Astrocyte (in vitro differentiated cells and primary cell): ENCODE data around the gene FHIT. TPM values are rescaled to one million over a fixed set of nuclear protein-coding genes. Genes with fewer than 3 reads are reported as not detected.
A peak's percentile ranks its signal among the peaks of the same experiment; 100 is the strongest.

Experiments used
- DNase-seq: peaks from one replicate; pipeline ENCODE4 v3.0.0-alpha.2; 2010; ENCODE audit warnings: low read depth
- FAIRE-seq: peaks from 2 replicates; lab custom pipeline; 2011; peaks lifted over from hg19 to GRCh38; lab: Jason Lieb, UNC
- H2AFZ ChIP-seq: 2 replicates; pipeline ENCODE4 v1.6.0; 2012; ENCODE audit warnings: low read depth, low read length, inconsistent platforms
- H3K27ac ChIP-seq: 2 replicates; pipeline ENCODE4 v1.5.1; 2011; ENCODE audit warnings: low read depth, low read length, inconsistent platforms
- H3K27me3 ChIP-seq: 2 replicates; pipeline ENCODE4 v1.6.0; 2011; ENCODE audit warnings: low read length, inconsistent platforms; ENCODE audit not compliant: insufficient read depth
- H3K36me3 ChIP-seq: 2 replicates; pipeline ENCODE4 v1.5.1; 2011; ENCODE audit warnings: low read length, inconsistent platforms; ENCODE audit not compliant: insufficient read depth
- H3K4me1 ChIP-seq: 2 replicates; pipeline ENCODE4 v1.5.1; 2011; ENCODE audit warnings: low read length, inconsistent platforms; ENCODE audit not compliant: insufficient read depth
- H3K4me2 ChIP-seq: 2 replicates; pipeline ENCODE4 v1.6.0; 2012; ENCODE audit warnings: low read length, inconsistent platforms
- H3K4me3 ChIP-seq: 2 replicates; pipeline ENCODE4 v1.5.1; 2011; ENCODE audit warnings: low read depth, mild to moderate bottlenecking, low read length, inconsistent platforms; ENCODE audit not compliant: insufficient read depth
- H3K79me2 ChIP-seq: 2 replicates; pipeline ENCODE4 v1.6.0; 2012; ENCODE audit warnings: mild to moderate bottlenecking, low read length, inconsistent platforms; ENCODE audit not compliant: insufficient read depth
- H3K9ac ChIP-seq: 2 replicates; pipeline ENCODE4 v1.6.0; 2012; ENCODE audit warnings: mild to moderate bottlenecking, low read length, inconsistent platforms
- H3K9me3 ChIP-seq: 2 replicates; pipeline ENCODE4 v1.5.1; 2012; ENCODE audit warnings: low read depth, mild to moderate bottlenecking, low read length, inconsistent platforms; ENCODE audit not compliant: insufficient read depth
- H4K20me1 ChIP-seq: 2 replicates; pipeline ENCODE4 v1.6.0; 2012; ENCODE audit warnings: low read length, inconsistent platforms; ENCODE audit not compliant: insufficient read depth
- H3K27ac Mint-ChIP-seq: one replicate; pipeline ENCODE4 v1.8.0; 2021; ENCODE audit warnings: mild to moderate bottlenecking, mixed read lengths; ENCODE audit not compliant: unreplicated experiment
- H3K27me3 Mint-ChIP-seq: one replicate; pipeline ENCODE4 v1.8.0; 2021; ENCODE audit warnings: low read depth, mixed read lengths; ENCODE audit not compliant: unreplicated experiment
- H3K36me3 Mint-ChIP-seq: one replicate; pipeline ENCODE4 v1.8.0; 2021; ENCODE audit warnings: low read depth, mixed read lengths; ENCODE audit not compliant: unreplicated experiment
- H3K4me1 Mint-ChIP-seq: one replicate; pipeline ENCODE4 v1.8.0; 2021; ENCODE audit warnings: low read depth, mixed read lengths; ENCODE audit not compliant: unreplicated experiment
- H3K4me3 Mint-ChIP-seq: one replicate; pipeline ENCODE4 v1.8.0; 2021; ENCODE audit warnings: mild to moderate bottlenecking, moderate library complexity, mixed read lengths; ENCODE audit not compliant: unreplicated experiment
- H3K9me3 Mint-ChIP-seq: one replicate; pipeline ENCODE4 v1.8.0; 2021; ENCODE audit warnings: mild to moderate bottlenecking, mixed read lengths; ENCODE audit not compliant: unreplicated experiment
- CTCF ChIP-seq: IDR thresholded peaks from 2 replicates; pipeline ENCODE4 v1.5.1; 2011; ENCODE audit warnings: low read depth, mild to moderate bottlenecking, inconsistent platforms, low read length, moderate library complexity; ENCODE audit not compliant: insufficient read depth
- EZH2 ChIP-seq: IDR thresholded peaks from 2 replicates; pipeline ENCODE4 v1.6.1; 2012; ENCODE audit warnings: mild to moderate bottlenecking, low read length, inconsistent platforms; ENCODE audit not compliant: insufficient read depth
- total RNA-seq: library from RNA; stranded (reverse); gene quantifications from 2 replicates; pipeline ENCODE4 v1.2.1, GENCODE V29; 2021

Gene FHIT
- total RNA-seq, 1 donor from 2014 or later, result 6.7 TPM

GRCh38 chr3:59811160-59811559 lies 1440.1 kb downstream of the FHIT start:
- Mint-ChIP-seq H3K9me3 (peaks cover 5% of the 10 kb centered on the region), H3K4me3 (no peak overlapping the region), H3K27ac (no peak overlapping the region), H3K27me3 (no peaks in the 10 kb centered on the region), H3K36me3 (peaks cover 4% of the 10 kb centered on the region), H3K4me1 (peaks cover 8% of the 10 kb centered on the region)
- no peaks in the 10 kb centered on the region for H3K79me2 ChIP-seq
- no peak overlapping the region for H2AFZ ChIP-seq
- no peaks in the 10 kb centered on the region for H3K9me3 ChIP-seq
- no peak overlapping the region for H3K27ac ChIP-seq
- DNase-seq (no peak), FAIRE-seq (no peak)
- H4K20me1 ChIP-seq, result no peaks in the 10 kb centered on the region
- H3K9ac ChIP-seq, result no peak overlapping the region
- H3K36me3 ChIP-seq, result no peaks in the 10 kb centered on the region
- H3K4me1 ChIP-seq, result peaks cover 30% of the 10 kb centered on the region
- TF ChIP-seq EZH2 (no peak), CTCF (no peak)
- H3K4me2 ChIP-seq, result no peak overlapping the region
- H3K27me3 ChIP-seq, result no peaks in the 10 kb centered on the region
- H3K4me3 ChIP-seq, result no peak overlapping the region

GRCh38 chr3:59810606-59811005 lies 1440.6 kb downstream of the FHIT start:
- Histone ChIP-seq H3K9me3 (no peaks in the 10 kb centered on the region), H4K20me1 (no peaks in the 10 kb centered on the region), H3K4me2 (no peak overlapping the region), H3K4me1 (peaks cover 30% of the 10 kb centered on the region), H2AFZ (no peak overlapping the region), H3K79me2 (no peaks in the 10 kb centered on the region), H3K9ac (no peak overlapping the region), H3K27ac (no peak overlapping the region), H3K36me3 (no peaks in the 10 kb centered on the region), H3K4me3 (no peak overlapping the region), H3K27me3 (no peaks in the 10 kb centered on the region)
- Mint-ChIP-seq H3K27me3 (no peaks in the 10 kb centered on the region), H3K9me3 (peaks cover 5% of the 10 kb centered on the region), H3K27ac (no peak overlapping the region), H3K4me3 (no peak overlapping the region), H3K36me3 (peaks cover 4% of the 10 kb centered on the region), H3K4me1 (peaks cover 7% of the 10 kb centered on the region)
- TF ChIP-seq CTCF (no peak), EZH2 (no peak)
- no peak for FAIRE-seq
- DNase-seq, result no peak

DNA sequence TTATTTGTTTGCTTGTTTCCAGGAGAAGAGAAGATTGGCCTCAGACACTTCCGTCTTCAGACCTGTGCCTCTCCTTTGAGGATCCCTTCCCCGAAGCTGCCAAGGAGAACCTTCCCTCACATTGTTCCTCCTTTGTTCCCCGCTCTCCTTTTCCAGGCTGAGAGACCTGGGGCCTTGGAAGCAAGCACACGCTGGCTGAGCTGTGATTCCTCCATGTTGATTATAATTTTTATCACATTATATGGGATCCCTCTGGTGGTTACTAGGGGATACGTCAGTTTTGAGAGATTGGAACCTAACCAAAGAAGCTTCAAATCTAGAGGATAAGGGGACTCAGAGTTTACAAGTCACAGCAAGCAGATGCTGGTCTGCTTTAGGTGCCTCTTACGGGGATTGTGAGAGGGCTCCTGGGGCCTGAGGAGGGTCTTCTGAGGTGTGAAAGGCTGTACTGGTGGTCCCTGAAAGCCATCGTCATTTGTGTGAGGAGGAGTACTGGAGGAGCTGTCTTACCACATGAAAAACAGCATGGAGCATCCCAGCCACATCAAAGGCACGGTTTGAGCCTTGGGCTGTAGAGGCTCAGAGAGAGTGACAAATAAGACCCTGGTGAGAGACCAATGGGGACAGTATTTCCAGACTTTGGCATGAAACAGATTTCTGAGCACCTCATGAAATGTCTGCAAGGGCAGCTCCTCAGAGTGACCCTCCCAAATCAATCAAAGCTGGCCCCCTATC lies 1441.4 kb downstream of the FHIT start:
- no peak for TF ChIP-seq EZH2
- TF ChIP-seq CTCF, result peak; percentile 42
- no peaks in the 10 kb centered on the region for H3K9me3 ChIP-seq
- Mint-ChIP-seq H3K4me3 (no peak overlapping the region), H3K27ac (peak overlapping the region; percentile 53), H3K9me3 (peaks cover 5% of the 10 kb centered on the region), H3K4me1 (peaks cover 5% of the 10 kb centered on the region), H3K36me3 (peaks cover 4% of the 10 kb centered on the region), H3K27me3 (no peaks in the 10 kb centered on the region)
- H3K9ac ChIP-seq, result no peak overlapping the region
- H3K4me3 ChIP-seq, result no peak overlapping the region
- H3K4me2 ChIP-seq, result no peak overlapping the region
- peaks cover 30% of the 10 kb centered on the region for H3K4me1 ChIP-seq
- H3K27ac ChIP-seq, result no peak overlapping the region
- FAIRE-seq (no peak), DNase-seq (peak; percentile 29)
- no peaks in the 10 kb centered on the region for H3K27me3 ChIP-seq
- H4K20me1 ChIP-seq, result no peaks in the 10 kb centered on the region
- H3K79me2 ChIP-seq, result no peaks in the 10 kb centered on the region
- H3K36me3 ChIP-seq, result no peaks in the 10 kb centered on the region
- H2AFZ ChIP-seq, result peak overlapping the region; percentile 70
